ENCODE results near the gene OR10J4. TPM values are rescaled to one million over a fixed set of nuclear protein-coding genes. Genes with fewer than 3 reads are reported as not detected.
A peak's percentile ranks its signal among the peaks of the same experiment; 100 is the strongest.

Gene OR10J4
- total RNA-seq (not detected), polyA plus RNA-seq (not detected)
- long read RNA-seq, donor 1 = 0 reads
- long read RNA-seq, donor 2 = 0 reads
- long read RNA-seq, donor 3 = 0 reads

DNA sequence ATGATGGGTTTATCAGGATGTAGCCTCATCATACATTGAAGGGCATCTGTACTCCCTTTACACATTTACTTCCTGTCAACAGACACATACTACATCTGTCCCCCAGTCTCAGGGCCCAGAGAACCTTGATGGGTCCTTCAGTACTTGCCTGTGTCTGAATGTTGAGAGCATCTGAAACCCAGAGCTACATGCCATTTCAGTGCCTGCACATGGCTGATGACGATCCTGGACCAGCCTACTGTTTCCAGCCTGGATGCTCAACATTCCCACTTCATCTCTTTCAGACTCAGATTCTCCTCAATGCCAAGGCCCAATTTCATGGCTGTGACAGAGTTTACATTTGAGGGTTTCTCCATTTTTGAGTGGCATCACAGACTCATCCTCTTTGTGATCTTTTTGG is at the start of gene OR10J4:
TSS of gene OR10J4 (plus strand) at position 301 of the 400 bp plus-strand sequence.
- TF ChIP-seq POLR2A (IDR thresholded peaks at IDR 0.05) = no peak
- TF ChIP-seq, protein P1, sequence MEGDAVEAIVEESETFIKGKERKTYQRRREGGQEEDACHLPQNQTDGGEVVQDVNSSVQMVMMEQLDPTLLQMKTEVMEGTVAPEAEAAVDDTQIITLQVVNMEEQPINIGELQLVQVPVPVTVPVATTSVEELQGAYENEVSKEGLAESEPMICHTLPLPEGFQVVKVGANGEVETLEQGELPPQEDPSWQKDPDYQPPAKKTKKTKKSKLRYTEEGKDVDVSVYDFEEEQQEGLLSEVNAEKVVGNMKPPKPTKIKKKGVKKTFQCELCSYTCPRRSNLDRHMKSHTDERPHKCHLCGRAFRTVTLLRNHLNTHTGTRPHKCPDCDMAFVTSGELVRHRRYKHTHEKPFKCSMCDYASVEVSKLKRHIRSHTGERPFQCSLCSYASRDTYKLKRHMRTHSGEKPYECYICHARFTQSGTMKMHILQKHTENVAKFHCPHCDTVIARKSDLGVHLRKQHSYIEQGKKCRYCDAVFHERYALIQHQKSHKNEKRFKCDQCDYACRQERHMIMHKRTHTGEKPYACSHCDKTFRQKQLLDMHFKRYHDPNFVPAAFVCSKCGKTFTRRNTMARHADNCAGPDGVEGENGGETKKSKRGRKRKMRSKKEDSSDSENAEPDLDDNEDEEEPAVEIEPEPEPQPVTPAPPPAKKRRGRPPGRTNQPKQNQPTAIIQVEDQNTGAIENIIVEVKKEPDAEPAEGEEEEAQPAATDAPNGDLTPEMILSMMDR (IDR thresholded peaks at IDR 0.05) = no peak
- ATAC-seq (no peak), DNase-seq (no peak)
- Histone ChIP-seq H3K4me3 (no peak within 1 kb of the TSS), H3K9me3 (no peaks in the 10 kb centered on the region), H3K4me1 (peaks cover 0 to 4% (median 0%) of the 10 kb centered on the region in 12 donors), H3K27ac (no peak within 1 kb of the TSS), H3K27me3 (no peaks in the 10 kb centered on the region), H3K36me3 (no peaks in the 10 kb centered on the region)
- intact Hi-C loops (cut with DNase I) = no loop called here
- WGBS, 4 donors = 84 to 100% (median 93%) methylated on average over 1 of the region's 1 CpG

GRCh38 chr1:159406821-159407220 is 25.2 kb upstream of the OR10J4 start:
- Histone ChIP-seq H3K9me3 (peaks cover 0 to 6% (median 0%) of the 10 kb centered on the region in 12 donors), H3K4me3 (no peak overlapping the region), H3K27me3 (no peaks in the 10 kb centered on the region), H3K4me1 (no peaks in the 10 kb centered on the region), H3K36me3 (no peaks in the 10 kb centered on the region), H3K27ac (no peak overlapping the region)
- no peak for TF ChIP-seq POLR2A (IDR thresholded peaks at IDR 0.05)
- TF ChIP-seq, protein P1 (IDR thresholded peaks at IDR 0.05) = no peak
- intact Hi-C loops (cut with DNase I) = no loop called here
- no peak for ATAC-seq
- 68 to 87% (median 78%) methylated on average over 2 of the region's 2 CpGs for WGBS, 4 donors
- no peak for DNase-seq

GRCh38 chr1:159408862-159409400 is 23.1 kb upstream of the OR10J4 start:
- H3K9me3 ChIP-seq = peaks cover 0 to 4% (median 0%) of the 10 kb centered on the region in 12 donors
- no peak overlapping the region for H3K4me3 ChIP-seq
- TF ChIP-seq, protein P1 (IDR thresholded peaks at IDR 0.05) = no peak
- TF ChIP-seq POLR2A (IDR thresholded peaks at IDR 0.05) = no peak
- DNase-seq (no peak), ATAC-seq (peak in 1 of 4 donors; percentile 20)
- H3K4me1 ChIP-seq = no peaks in the 10 kb centered on the region
- WGBS, 4 donors = 65 to 72% (median 69%) methylated on average over 6 of the region's 6 CpGs
- intact Hi-C loops (cut with DNase I) = no loop called here
- H3K36me3 ChIP-seq = no peaks in the 10 kb centered on the region
- H3K27me3 ChIP-seq = no peaks in the 10 kb centered on the region
- no peak overlapping the region for H3K27ac ChIP-seq

GRCh38 chr1:159421821-159422220 is 10.2 kb upstream of the OR10J4 start:
- intact Hi-C loops (cut with DNase I) = no loop called here
- peaks cover 0 to 38% (median 12%) of the 10 kb centered on the region in 12 donors for H3K9me3 ChIP-seq
- H3K36me3 ChIP-seq = no peaks in the 10 kb centered on the region
- H3K4me3 ChIP-seq = no peak overlapping the region
- ATAC-seq = no peak
- TF ChIP-seq, protein P1 (IDR thresholded peaks at IDR 0.05) = peak in 1 of 12 donors; percentile 11
- TF ChIP-seq POLR2A (IDR thresholded peaks at IDR 0.05) = no peak
- no peak for DNase-seq
- no peaks in the 10 kb centered on the region for H3K27me3 ChIP-seq
- WGBS, 4 donors = 75 to 89% (median 80%) methylated on average over 8 of the region's 8 CpGs
- H3K27ac ChIP-seq = no peak overlapping the region
- no peaks in the 10 kb centered on the region for H3K4me1 ChIP-seq
